Ovary (tissue), 9 donors: ENCODE data around the gene TFDP1. TPM values are rescaled to one million over a fixed set of nuclear protein-coding genes. Genes with fewer than 3 reads are reported as not detected.
A peak's percentile ranks its signal among the peaks of the same experiment; 100 is the strongest.

ENCODE experiments used
- DNase-seq, 5 donors: peaks; one replicate each; pipeline ENCODE4 v3.0.0-alpha.2; 2019 to 2020
- H3K27ac ChIP-seq, 2 donors: fragments of 200-600 bp; one replicate each; pipeline versions ENCODE4 v1.5.1 to v1.8.0; 2019 to 2022
- H3K27me3 ChIP-seq: fragments of 200-600 bp; one replicate; pipeline ENCODE4 v1.8.0; 2022
- H3K36me3 ChIP-seq: fragments of 200-600 bp; sonication (generic); one replicate; pipeline ENCODE4 v1.5.1; 2019
- H3K4me1 ChIP-seq: one replicate; pipeline ENCODE4 v1.8.1; 2013; ENCODE audit warnings: mild to moderate bottlenecking, moderate library complexity; ENCODE audit not compliant: insufficient read depth
- H3K4me3 ChIP-seq: fragments of 200-600 bp; sonication (generic); one replicate; pipeline ENCODE4 v1.5.1; 2017
- H3K9me3 ChIP-seq, 2 donors: fragments of 200-600 bp in 1 of 2; sonication (generic) in 1 of 2; one replicate each; pipeline versions ENCODE4 v1.5.1 to v1.8.1; 2013 to 2019; ENCODE audit warnings: mild to moderate bottlenecking in 1 of 2, moderate library complexity in 1 of 2
- EP300 ChIP-seq: sonication (generic); formaldehyde crosslinking; IDR thresholded peaks from one replicate; pipeline ENCODE4 v1.6.1; 2017; ENCODE audit warnings: antibody characterized with exemption
- POLR2A ChIP-seq: fragments of 450-650 bp; IDR thresholded peaks from one replicate; pipeline ENCODE4 v1.6.1; 2017; ENCODE audit warnings: antibody characterized with exemption, mild to moderate bottlenecking, moderate library complexity
- WGBS, 3 donors: extraction: QIAGEN DNeasy Blood & Tissue Kit in 1 of 3; methylation state at CpG; one replicate each; pipeline versions ENCODE4 v1.1.5 to v1.1.7; 2013 to 2017; 5-methylcytosine and 5-hydroxymethylcytosine counted together
- intact Hi-C, 4 donors: fragments of 100-400 bp; cut with DNase I; formaldehyde crosslinking; loops; one replicate each; pipeline versions ENCODE4 v1.11.0 to v1.15.1; 2022 to 2023
- polyA plus RNA-seq, 2 donors: library from polyadenylated mRNA; stranded (reverse); fragments of 200-250 nt in 1 of 2; fragments of 350-450 nt in 1 of 2; fragmentation: Illumina TruSeq in 1 of 2; extraction: RNeasy Lipid Tissue Mini Kit (QIAGEN cat#74804) in 1 of 2; gene quantifications; one replicate each; pipeline ENCODE4 v1.2.3, GENCODE V29; 2013 to 2014
- total RNA-seq, 7 donors: library from RNA; depleted of rRNA in 2 of 7; stranded (reverse); fragments of >200 nt in 2 of 7; fragmentation: NEBNext Ultra II Directional in 3 of 7; extraction: Animal tissue kit (Norgen Biotek cat#: 25700) in 3 of 7; gene quantifications; one replicate each; pipeline versions ENCODE4 v1.1.0 to v1.2.4, GENCODE V29; 2016 to 2023
- TF ChIP-seq, protein P1 (sequence below), 3 donors: fragments of 450-650 bp in 2 of 3; fragments of 200-600 bp in 1 of 3; IDR thresholded peaks; one replicate each; pipeline versions ENCODE4 v1.5.1 to v1.8.0; 2016 to 2022; ENCODE audit warnings: antibody characterized with exemption in 3 of 3, mild to moderate bottlenecking in 1 of 3
- donor health status: DM: no; HTN: no; CAD: no; lungs with moderate emphysema.
- donor health status: DM: no; HTN: no; CAD: no.
- donor health status: Bipolar disorder and iron deficiency.
- donor health status: DM: yes; HTN: yes; CAD: no.
- donor health status: DM: no; HTN: no; CAD: no.
- donor health status: DM: yes; HTN: yes; CAD: no.

The TFDP1 gene
- total and polyA plus RNA-seq, 9 donors = 8.8 to 45.6 (median 33.8) TPM

DNA sequence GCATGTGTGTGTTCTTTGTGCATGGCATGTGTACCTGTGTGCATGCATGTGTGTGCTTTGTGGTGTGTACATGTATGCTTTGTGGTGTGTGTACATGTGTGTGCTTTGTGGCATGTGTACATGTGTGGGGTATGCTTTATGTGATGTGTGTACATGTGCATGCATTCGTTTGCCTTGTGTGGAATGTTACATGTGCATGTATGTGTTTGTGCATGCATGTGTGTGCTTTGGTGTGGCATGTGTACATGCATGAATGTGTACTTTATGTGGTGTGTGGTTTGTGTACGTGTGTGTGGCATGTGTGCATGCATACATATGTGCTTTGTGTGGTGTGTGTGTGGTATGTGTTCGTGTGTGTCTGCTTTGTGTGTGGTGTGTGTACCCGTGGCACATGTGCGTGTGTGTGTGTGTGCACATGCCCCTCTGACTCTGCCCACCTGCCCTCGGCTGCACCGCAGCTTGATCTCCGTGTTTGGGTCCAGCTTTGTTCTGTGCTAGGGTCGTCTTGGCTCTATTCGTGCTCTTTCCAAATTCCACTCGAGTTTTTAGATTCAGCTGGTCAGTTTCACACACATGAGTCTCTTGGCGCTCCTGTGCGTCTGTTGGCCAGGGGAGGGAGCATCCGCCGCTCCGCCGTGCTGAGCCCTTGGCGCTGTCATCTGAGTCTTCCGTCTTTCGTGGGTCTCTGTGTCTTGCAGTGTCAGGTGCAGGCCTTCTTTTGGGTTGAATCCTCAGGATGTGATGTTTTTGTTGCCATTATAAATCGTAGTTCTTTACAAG lies 46.5 kb upstream of the TFDP1 start:
- Histone ChIP-seq H3K4me1 (no peaks in the 10 kb centered on the region), H3K27ac (no peak overlapping the region), H3K4me3 (no peak overlapping the region), H3K9me3 (no peaks in the 10 kb centered on the region), H3K27me3 (no peaks in the 10 kb centered on the region), H3K36me3 (no peaks in the 10 kb centered on the region)
- DNase-seq = peak in 1 of 5 donors; percentile 32
- intact Hi-C loops = no loop called here
- TF ChIP-seq, protein P1, sequence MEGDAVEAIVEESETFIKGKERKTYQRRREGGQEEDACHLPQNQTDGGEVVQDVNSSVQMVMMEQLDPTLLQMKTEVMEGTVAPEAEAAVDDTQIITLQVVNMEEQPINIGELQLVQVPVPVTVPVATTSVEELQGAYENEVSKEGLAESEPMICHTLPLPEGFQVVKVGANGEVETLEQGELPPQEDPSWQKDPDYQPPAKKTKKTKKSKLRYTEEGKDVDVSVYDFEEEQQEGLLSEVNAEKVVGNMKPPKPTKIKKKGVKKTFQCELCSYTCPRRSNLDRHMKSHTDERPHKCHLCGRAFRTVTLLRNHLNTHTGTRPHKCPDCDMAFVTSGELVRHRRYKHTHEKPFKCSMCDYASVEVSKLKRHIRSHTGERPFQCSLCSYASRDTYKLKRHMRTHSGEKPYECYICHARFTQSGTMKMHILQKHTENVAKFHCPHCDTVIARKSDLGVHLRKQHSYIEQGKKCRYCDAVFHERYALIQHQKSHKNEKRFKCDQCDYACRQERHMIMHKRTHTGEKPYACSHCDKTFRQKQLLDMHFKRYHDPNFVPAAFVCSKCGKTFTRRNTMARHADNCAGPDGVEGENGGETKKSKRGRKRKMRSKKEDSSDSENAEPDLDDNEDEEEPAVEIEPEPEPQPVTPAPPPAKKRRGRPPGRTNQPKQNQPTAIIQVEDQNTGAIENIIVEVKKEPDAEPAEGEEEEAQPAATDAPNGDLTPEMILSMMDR (IDR thresholded peaks at IDR 0.05) = no peak
- TF ChIP-seq POLR2A (no peak), EP300 (no peak)
- WGBS, 3 donors = 50 to 72% (median 50%) methylated on average over 21 of the region's 21 CpGs

DNA sequence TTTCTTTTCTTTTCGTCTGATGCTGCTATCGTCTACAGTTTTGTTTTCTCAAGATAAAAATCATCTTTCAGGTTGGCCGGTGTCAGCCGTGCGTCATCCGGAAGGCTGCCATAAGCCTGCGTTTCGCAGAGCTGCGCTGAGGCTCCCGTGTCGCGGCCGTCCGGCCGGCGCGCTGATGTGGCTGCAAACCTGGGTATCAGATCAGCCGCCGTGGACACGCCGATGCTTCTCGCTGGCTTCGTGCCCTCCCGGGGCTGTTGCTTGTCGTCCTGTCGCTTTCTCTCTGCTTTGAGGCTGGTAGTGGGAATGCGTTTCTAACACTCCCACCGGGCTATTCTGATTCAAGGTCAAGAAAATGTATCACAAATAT lies 45.9 kb upstream of the TFDP1 start:
- no peaks in the 10 kb centered on the region for H3K36me3 ChIP-seq
- intact Hi-C loops = no loop called here
- TF ChIP-seq EP300 (no peak), POLR2A (no peak)
- TF ChIP-seq, protein P1 (IDR thresholded peaks at IDR 0.05) = no peak
- peak in 1 of 5 donors; percentile 46 for DNase-seq
- no peaks in the 10 kb centered on the region for H3K4me1 ChIP-seq
- no peak overlapping the region for H3K4me3 ChIP-seq
- no peak overlapping the region for H3K27ac ChIP-seq
- no peaks in the 10 kb centered on the region for H3K27me3 ChIP-seq
- WGBS, 3 donors = 18 to 56% (median 24%) methylated on average over 28 of the region's 28 CpGs
- H3K9me3 ChIP-seq = no peaks in the 10 kb centered on the region

DNA sequence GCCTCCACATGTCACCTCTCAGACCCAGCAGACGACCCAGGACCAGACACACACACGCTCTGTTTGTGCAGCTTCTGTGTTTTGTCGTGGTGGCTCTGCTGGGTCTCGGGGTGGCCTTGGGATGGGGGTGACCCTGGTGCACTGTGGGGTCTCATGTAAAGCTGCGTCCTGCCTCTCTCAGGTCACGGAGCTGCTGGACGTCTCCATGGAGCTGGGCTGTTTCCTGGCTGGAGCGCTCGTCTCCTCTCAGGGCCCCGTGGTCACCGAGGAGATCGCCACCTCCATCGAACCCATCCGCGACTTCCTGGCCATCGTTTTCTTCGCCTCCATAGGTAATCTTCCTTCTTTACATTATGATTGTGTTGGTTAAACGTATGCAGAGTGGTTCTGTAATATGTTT lies 45.4 kb upstream of the TFDP1 start:
- Histone ChIP-seq H3K36me3 (no peaks in the 10 kb centered on the region), H3K27ac (no peak overlapping the region), H3K4me3 (no peak overlapping the region), H3K9me3 (no peaks in the 10 kb centered on the region), H3K27me3 (no peaks in the 10 kb centered on the region), H3K4me1 (no peaks in the 10 kb centered on the region)
- WGBS, 3 donors = 53 to 78% (median 67%) methylated on average over 18 of the region's 18 CpGs
- intact Hi-C loops = no loop called here
- TF ChIP-seq POLR2A (no peak), EP300 (no peak)
- TF ChIP-seq, protein P1 (IDR thresholded peaks at IDR 0.05) = no peak
- DNase-seq = peak in 1 of 5 donors; percentile 19

DNA sequence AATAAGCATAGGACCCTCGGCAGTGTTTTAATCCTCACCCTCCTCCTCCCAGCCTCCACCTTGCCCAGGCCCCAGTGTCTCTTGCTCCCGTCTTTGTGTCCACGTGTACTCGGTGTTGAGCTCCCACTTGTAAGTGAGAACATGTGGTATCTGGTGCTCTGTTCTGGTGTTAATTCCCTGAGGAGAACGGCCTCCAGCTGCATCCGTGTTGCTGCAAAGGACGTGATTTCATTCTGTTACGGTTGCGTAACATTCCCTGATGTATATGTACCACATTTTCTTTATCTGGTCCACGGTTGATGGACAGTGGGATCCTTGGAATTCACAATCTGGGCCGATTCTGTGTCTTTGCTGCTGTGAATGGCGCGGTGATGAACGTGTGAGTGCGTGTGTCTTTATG lies 44.7 kb upstream of the TFDP1 start:
- Histone ChIP-seq H3K4me3 (no peak overlapping the region), H3K27ac (no peak overlapping the region), H3K36me3 (no peaks in the 10 kb centered on the region), H3K27me3 (no peaks in the 10 kb centered on the region), H3K4me1 (no peaks in the 10 kb centered on the region), H3K9me3 (no peaks in the 10 kb centered on the region)
- WGBS, 3 donors = 91 to 94% (median 94%) methylated on average over 15 of the region's 15 CpGs
- peak in 1 of 5 donors; percentile 7 for DNase-seq
- no peak for TF ChIP-seq EP300
- TF ChIP-seq, protein P1 (IDR thresholded peaks at IDR 0.05) = no peak
- no peak for TF ChIP-seq POLR2A
- intact Hi-C loops = no loop called here
